ENCODE data around the gene PTPRN2. TPM values are rescaled to one million over a fixed set of nuclear protein-coding genes. Genes with fewer than 3 reads are reported as not detected.
A peak's percentile ranks its signal among the peaks of the same experiment; 100 is the strongest.

Gene PTPRN2
- total and polyA plus RNA-seq, 2 of the 13 experiments (the other 11 are each of a cell fraction or from before 2014, with no cell fraction given), result 2.5 to 24.2 TPM

DNA sequence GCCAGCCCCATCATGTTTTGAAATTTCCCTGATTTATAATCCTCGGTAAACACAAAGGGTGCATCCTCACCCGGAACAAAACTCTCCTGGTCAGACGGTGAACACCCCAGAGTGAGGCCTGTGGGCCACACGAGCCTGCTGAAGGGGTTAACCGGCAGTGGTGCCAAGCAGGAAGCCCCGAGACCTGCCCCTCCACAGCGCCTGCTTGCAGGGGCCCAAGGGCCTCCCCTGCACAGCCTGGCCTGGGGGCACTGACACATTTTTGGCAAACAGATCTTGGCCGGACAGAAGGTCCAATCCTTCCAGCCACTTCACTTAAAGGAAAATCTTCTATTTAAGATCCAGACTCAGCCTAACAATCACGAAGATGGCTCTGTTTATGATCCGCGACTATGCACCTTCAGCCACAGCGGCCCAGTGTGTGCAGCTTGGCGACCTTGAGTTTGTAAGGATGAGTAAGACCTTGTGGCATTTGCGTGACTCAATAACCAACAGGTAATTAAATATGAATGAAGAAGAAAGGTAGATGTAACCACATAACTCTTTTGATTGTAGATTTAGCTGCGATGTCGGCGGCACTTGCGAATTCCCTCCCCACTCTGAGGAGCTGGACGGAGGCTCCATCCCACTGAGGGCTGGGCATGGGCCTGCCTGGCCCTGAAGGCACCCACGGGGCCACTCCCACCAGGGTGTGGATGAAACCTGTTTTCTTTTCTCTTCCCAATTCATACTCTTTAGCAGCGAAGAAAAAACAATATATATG is 922.6 kb downstream of the PTPRN2 start:
- Histone ChIP-seq H3K9ac (ENCODE audit: insufficient read depth, low read depth, low read length) (no peak overlapping the region), H3K4me3 (replicated peaks in 1 of 3; ENCODE audit: insufficient read depth in 1 of 3, low read depth in 2 of 3, low read length in 3 of 3) (no peak overlapping the region), H3K27me3 (ENCODE audit: control insufficient read depth in 1 of 2, insufficient read depth in 2 of 2, low read length in 2 of 2) (peaks cover 0 to 40% of the 10 kb centered on the region in 2 experiments; a peak in 4 of 5 replicates), H3K27ac (ENCODE audit: extremely low read length, insufficient read depth, low read length) (no peak overlapping the region), H3K4me2 (ENCODE audit: low read depth, low read length) (no peak overlapping the region), H3K4me1 (ENCODE audit: insufficient read depth, low read length) (no peaks in the 10 kb centered on the region), H3K9me3 (ENCODE audit: low read length) (no peaks in the 10 kb centered on the region), H3K79me2 (ENCODE audit: insufficient read depth, low read length) (no peaks in the 10 kb centered on the region), H3K36me3 (replicated peaks in 1 of 2; ENCODE audit: control insufficient read depth in 1 of 2, insufficient read depth in 2 of 2, low read length in 2 of 2) (no peaks in the 10 kb centered on the region), H2AFZ (ENCODE audit: low read length) (no peak overlapping the region), H4K20me1 (ENCODE audit: insufficient read depth, low read length) (peaks cover 21% of the 10 kb centered on the region; the same call in 1 of the 2 replicates)
- ChIA-PET CTCF (ENCODE audit: low intra/inter-chr PET ratio, low total read pairs) (no interaction called here), POLR2A (no interaction called here)
- FAIRE-seq, result no peak
- no peak for DNase-seq (ENCODE audit: low spot score)
- intact Hi-C loops (cut with micrococcal nuclease; ENCODE audit: unreplicated experiment) (no loop called here), in situ Hi-C loops (cut with HindIII; ENCODE audit: extremely low pct_ligation_motif_present, low pct_unique_long_range_greater_than_20kb) (no loop called here)
- no TSS peak for BruUV-seq (replicated peaks)
- 64% methylated on average over 16 of the region's 21 CpGs for WGBS (ENCODE audit: low lambda C conversion rate)
- TF ChIP-seq ZNF431 (CRISPR knock-in tag; IDR thresholded peaks at IDR 0.05; ENCODE audit: borderline replicate concordance, low read depth), result no peak
- peak; percentile 93 for TF ChIP-seq ZBTB33 (CRISPR knock-in tag; IDR thresholded peaks at IDR 0.05)
- TF ChIP-seq MED13 (CRISPR knock-in tag; IDR thresholded peaks at IDR 0.05), result no peak
- TF ChIP-seq ZFYVE20 (CRISPR knock-in tag; IDR thresholded peaks at IDR 0.05; ENCODE audit: borderline replicate concordance, low read depth), result no peak
- TF ChIP-seq ZNF260 (CRISPR knock-in tag; IDR thresholded peaks at IDR 0.05; ENCODE audit: borderline replicate concordance, low read depth), result no peak
- no peak for TF ChIP-seq ZNF317 (CRISPR knock-in tag; IDR thresholded peaks at IDR 0.05)
- no peak for TF ChIP-seq ZNF318 (CRISPR knock-in tag; IDR thresholded peaks at IDR 0.05)
- TF ChIP-seq FOSL2 (CRISPR knock-in tag; IDR thresholded peaks at IDR 0.05), result peak; percentile 45; the same call in 1 of the 2 replicates
- no peak for TF ChIP-seq ZNF619 (CRISPR knock-in tag; IDR thresholded peaks at IDR 0.05)
- no peak for TF ChIP-seq SALL2 (CRISPR knock-in tag; IDR thresholded peaks at IDR 0.05)
- no peak for ATAC-seq
